Hematopoietic multipotent progenitor cell treated with erythropoietin and hydrocortisone succinate and interleukin-3 and kit ligand, for 6 days (in vitro differentiated cells): Measurements from ENCODE around the gene MBD3L3.
A peak's percentile ranks its signal among the peaks of the same experiment; 100 is the strongest.
"Not testable (repeated sequence)": the region's sequence is repeated elsewhere in the genome, so short reads cannot be mapped to it uniquely, and the experiment has no call there.

Experiments
- DNase-seq: peaks from one replicate; pipeline ENCODE4 v3.0.0-alpha.2; 2015

Gene MBD3L3

GRCh38 chr19:7058576-7058975 is at the start of gene MBD3L3:
MBD3L3 (minus strand) TSS chr19:7058676; CDS start chr19:7058605, 71 bp downstream.
- DNase-seq: not testable (repeated sequence)

GRCh38 chr19:7106711-7107657 is 48.5 kb upstream of the MBD3L3 start:
- DNase-seq: no peak

- DNase-seq: no peak
Observed at GRCh38 chr19:7104747-7105447, 46.4 kb upstream of the MBD3L3 start.

- peak; percentile 35 for DNase-seq
Observed at GRCh38 chr19:7101498-7102253, 43.2 kb upstream of the MBD3L3 start.

GRCh38 chr19:7099597-7099921 is 41.1 kb upstream of the MBD3L3 start:
- no peak for DNase-seq

GRCh38 chr19:7098701-7099596 is 40.5 kb upstream of the MBD3L3 start:
- peak; percentile 95 for DNase-seq

- peak; percentile 18 for DNase-seq
Observed at GRCh38 chr19:7098096-7098495, 39.6 kb upstream of the MBD3L3 start.

- DNase-seq: no peak
Observed at GRCh38 chr19:7088999-7089398, 30.5 kb upstream of the MBD3L3 start.

GRCh38 chr19:7083076-7083956 is 24.8 kb upstream of the MBD3L3 start:
- DNase-seq: peak; percentile 39

- DNase-seq: no peak
Observed at GRCh38 chr19:7078008-7078407, 19.5 kb upstream of the MBD3L3 start.

GRCh38 chr19:7076151-7076550 is 17.7 kb upstream of the MBD3L3 start:
- no peak for DNase-seq

- DNase-seq: no peak
Observed at GRCh38 chr19:7074705-7075282, 16.3 kb upstream of the MBD3L3 start.

GRCh38 chr19:7072541-7072940 is 14.1 kb upstream of the MBD3L3 start:
- DNase-seq: no peak

GRCh38 chr19:7069904-7070226 is 11.4 kb upstream of the MBD3L3 start:
- DNase-seq: peak; percentile 49

GRCh38 chr19:7069042-7069903 is 10.8 kb upstream of the MBD3L3 start, which contains the start of gene ZNF557:
ZNF557 (plus strand) TSS chr19:7069703; CDS start chr19:7075075, 5,372 bp downstream.
- peak; percentile 99 for DNase-seq

- no peak for DNase-seq
Observed at GRCh38 chr19:7068599-7068998, 10.1 kb upstream of the MBD3L3 start.

- no peak for DNase-seq
Observed at GRCh38 chr19:7067716-7068115, 9.2 kb upstream of the MBD3L3 start.

- peak; percentile 51 for DNase-seq
Observed at GRCh38 chr19:7067122-7067521, 8.6 kb upstream of the MBD3L3 start.

GRCh38 chr19:7063764-7064418 is 5.4 kb upstream of the MBD3L3 start:
- DNase-seq: no peak
